LNCaP clone FGC (cell line): ENCODE measurements around the gene RNF214.
A peak's percentile ranks its signal among the peaks of the same experiment; 100 is the strongest.
"Not testable (repeated sequence)": the region's sequence is repeated elsewhere in the genome, so short reads cannot be mapped to it uniquely, and the experiment has no call there.

ENCODE experiments used
- DNase-seq: peaks from one replicate; pipeline ENCODE4 v3.0.0-alpha.2; 2011; ENCODE audit warnings: low read depth
- H3K4me3 ChIP-seq: 2 replicates; pipeline ENCODE4 v1.5.1; 2011; ENCODE audit warnings: mild to moderate bottlenecking, low read depth, low read length, control low read depth
- CTCF ChIP-seq: IDR thresholded peaks from 2 replicates; pipeline ENCODE4 v1.5.1; 2012; ENCODE audit warnings: mild to moderate bottlenecking; ENCODE audit not compliant: control insufficient read depth, insufficient read depth; ENCODE audit errors: extremely low read depth

The RNF214 gene

GRCh38 chr11:117265745-117266144, 33.3 kb downstream of the RNF214 start:
- no peak for DNase-seq
- H3K4me3 ChIP-seq = no peak overlapping the region
- no peak for TF ChIP-seq CTCF

DNA sequence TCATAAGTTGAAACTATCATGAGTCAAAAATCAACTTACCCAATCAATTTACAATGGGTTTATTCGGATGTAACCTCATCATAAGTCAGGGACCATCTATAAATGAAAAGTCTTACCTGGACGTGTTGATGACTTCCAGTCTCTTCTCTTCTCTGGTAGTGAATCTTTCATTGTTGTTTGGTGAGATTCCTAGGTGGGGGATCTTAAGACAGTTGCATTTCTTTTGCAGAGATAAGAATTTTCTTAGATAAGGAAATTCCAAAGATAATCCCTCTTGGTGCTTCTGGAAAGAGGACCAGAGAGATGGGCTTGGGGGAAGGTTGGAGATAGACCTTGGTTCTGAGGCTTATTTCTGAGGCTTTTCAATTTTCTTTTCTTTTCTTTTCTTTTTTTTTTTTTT, 37.4 kb downstream of the RNF214 start:
- H3K4me3 ChIP-seq = no peak overlapping the region
- TF ChIP-seq CTCF = no peak
- DNase-seq = no peak

DNA sequence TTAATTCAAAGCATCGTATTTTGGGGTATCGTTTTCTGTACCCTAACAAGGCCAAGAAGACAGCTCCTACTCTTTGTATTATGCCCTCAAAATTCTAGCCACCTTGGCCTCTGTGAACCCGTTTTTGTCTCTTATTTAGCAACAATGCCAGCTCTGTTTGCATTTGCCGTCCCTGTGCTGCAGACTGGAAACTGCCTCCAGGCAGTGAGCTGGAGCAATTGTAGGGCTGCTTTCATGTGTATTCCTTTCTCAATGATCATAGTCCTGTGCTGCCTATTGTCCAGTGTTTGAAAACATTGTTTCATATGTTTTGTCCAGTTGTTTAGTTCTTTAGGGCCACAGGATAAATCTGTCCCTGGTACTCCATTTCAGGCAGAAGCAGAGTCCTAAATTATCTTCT, 38.7 kb downstream of the RNF214 start:
- TF ChIP-seq CTCF = no peak
- no peak for DNase-seq
- no peak overlapping the region for H3K4me3 ChIP-seq

DNA sequence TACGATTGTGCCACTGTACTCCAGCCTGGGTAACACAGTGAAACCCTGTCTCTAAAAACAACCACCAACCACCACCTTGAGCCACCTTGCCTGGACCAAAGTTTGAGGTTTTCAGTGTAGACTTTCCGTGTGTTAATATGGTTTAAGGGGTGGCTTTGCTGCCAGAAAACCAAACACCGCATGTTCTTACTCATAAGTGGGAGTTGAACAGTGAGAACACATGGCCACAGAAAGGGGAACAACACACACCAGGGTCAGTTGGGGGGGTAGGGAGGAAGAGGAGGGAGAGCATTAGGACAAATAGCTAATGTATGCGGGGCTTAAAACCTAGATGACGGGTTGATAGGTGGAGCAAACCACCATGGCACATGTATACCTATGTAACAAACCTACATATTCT, 39.7 kb downstream of the RNF214 start:
- H3K4me3 ChIP-seq, DNase-seq: not testable (repeated sequence)

- H3K4me3 ChIP-seq = no peak overlapping the region
- no peak for TF ChIP-seq CTCF
- DNase-seq = no peak
Measured at GRCh38 chr11:117273550-117274289, 41.2 kb downstream of the RNF214 start.

DNA sequence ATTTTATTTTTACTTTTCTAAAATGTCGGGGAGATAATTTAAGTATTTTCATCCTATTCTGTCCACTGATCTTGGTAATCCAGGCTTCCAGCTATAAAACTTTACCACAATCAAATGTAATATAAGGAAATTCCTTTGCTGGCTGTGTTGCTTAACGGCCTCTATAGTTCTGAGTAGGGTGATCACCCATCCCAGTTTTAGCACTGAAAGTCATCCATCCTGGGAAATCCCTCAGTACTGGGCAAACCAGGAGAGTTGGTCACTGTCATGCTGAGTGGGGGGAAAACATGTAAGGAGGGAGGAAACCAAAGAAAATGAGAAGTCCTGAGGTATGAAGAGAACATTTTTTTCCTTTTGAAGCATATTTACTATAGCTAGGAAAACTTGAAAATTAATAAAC, 45.9 kb downstream of the RNF214 start:
- H3K4me3 ChIP-seq = no peak overlapping the region
- no peak for DNase-seq
- TF ChIP-seq CTCF = no peak

DNA sequence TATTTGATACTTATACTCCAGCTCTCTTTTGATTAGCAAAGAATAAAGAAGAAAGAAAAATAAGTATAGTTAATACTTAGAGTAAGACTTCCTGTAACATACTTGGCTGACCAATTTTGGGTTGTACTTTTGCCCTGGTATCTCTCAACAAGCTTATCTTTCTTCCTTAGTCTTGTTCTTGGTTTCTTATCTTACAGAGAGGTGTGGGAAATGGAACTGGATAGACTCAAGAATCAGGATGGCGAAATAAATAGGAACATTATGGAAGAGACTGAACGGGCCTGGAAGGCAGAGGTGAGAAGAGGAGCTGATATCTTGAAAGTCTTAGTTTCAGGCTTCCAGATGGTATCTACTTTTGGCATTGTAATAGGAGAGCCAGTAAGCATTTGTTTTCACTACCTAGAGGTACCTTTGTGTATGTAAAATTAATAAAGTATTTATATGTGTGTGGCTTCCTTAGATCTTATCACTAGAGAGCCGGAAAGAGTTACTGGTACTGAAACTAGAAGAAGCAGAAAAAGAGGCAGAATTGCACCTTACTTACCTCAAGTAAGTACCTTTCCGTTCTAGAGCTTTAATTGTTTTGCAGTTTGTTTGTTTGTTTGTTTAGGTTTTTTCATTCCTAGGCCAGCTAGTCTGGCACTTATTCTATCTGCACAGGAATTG, 47.4 kb downstream of the RNF214 start:
- no peak for TF ChIP-seq CTCF
- DNase-seq = peak; percentile 38
- no peak overlapping the region for H3K4me3 ChIP-seq
